A549 (cell line): ENCODE data around the gene TNIK. TPM values are rescaled to one million over a fixed set of nuclear protein-coding genes. Genes with fewer than 3 reads are reported as not detected.

Experiments
- ATAC-seq, 2 experiments: fragments of 200-7000 bp in 1 of 2; fragments of >200 bp in 1 of 2; cut with Nextera tagmentation in 1 of 2; cut with Tn5 transposase in 1 of 2; 3 replicates each; pipeline versions ENCODE4 v1.8.0 to v1.9.1; 2018 to 2020; ENCODE audit warnings: mild to moderate bottlenecking in 1 of 2, moderate library complexity in 1 of 2
- CTCF ChIA-PET: fragments of 300-600 bp; sonication (Branson Sonifier 250); formaldehyde crosslinking; extraction: SDS; loops from one replicate; lab custom pipeline; 2021; ENCODE audit warnings: antibody characterized with exemption, inconsistent platforms; lab: Yijun Ruan, JAX
- POLR2A ChIA-PET: fragments of 350-600 bp; formaldehyde crosslinking; extraction: SDS; loops from one replicate; lab custom pipeline; 2021; ENCODE audit warnings: antibody characterized with exemption, inconsistent platforms; lab: Yijun Ruan, JAX
- DNase-seq, 2 experiments: peaks; one replicate each; pipeline versions ENCODE4 v3.0.0 to v3.0.0-alpha.2; 2011 to 2016; ENCODE audit warnings: low read depth in 1 of 2, low spot score in 1 of 2
- FAIRE-seq: peaks from 2 replicates; lab custom pipeline; 2011; peaks lifted over from hg19 to GRCh38; lab: Jason Lieb, UNC
- H3K27ac ChIP-seq, 2 experiments: fragments of >200 bp; sonication (Bioruptor Twin); formaldehyde crosslinking; 3 replicates each; pipeline ENCODE4 v1.5.1; 2016 to 2017
- H3K4me1 ChIP-seq: fragments of >200 bp; sonication (Bioruptor Twin); formaldehyde crosslinking; 3 replicates; pipeline ENCODE4 v1.6.1; 2016
- H3K4me2 ChIP-seq: fragments of >200 bp; sonication (Bioruptor Twin); formaldehyde crosslinking; 3 replicates; pipeline ENCODE4 v1.6.1; 2016
- H3K4me3 ChIP-seq: fragments of >200 bp; sonication (Bioruptor Twin); formaldehyde crosslinking; 3 replicates; pipeline ENCODE4 v1.5.1; 2016
- H3K9me3 ChIP-seq: fragments of >200 bp; sonication (Bioruptor Twin); formaldehyde crosslinking; 3 replicates; pipeline ENCODE4 v1.6.1; 2016
- CBX2 ChIP-seq: fragments of 200-600 bp; sonication (generic); IDR thresholded peaks from 2 replicates; pipeline ENCODE4 v1.6.1; 2016; ENCODE audit warnings: low read depth, mild to moderate bottlenecking, borderline replicate concordance
- CEBPB ChIP-seq, 2 experiments: fragments of >200 bp in 1 of 2; sonication (Bioruptor Twin) in 1 of 2; formaldehyde crosslinking in 1 of 2; IDR thresholded peaks; 2 replicates each; pipeline ENCODE4 v1.6.1; 2012 to 2016
- CHD2 ChIP-seq: fragments of 150-350 bp; IDR thresholded peaks from 2 replicates; pipeline ENCODE4 v1.6.1; 2014; ENCODE audit warnings: low read length; ENCODE audit not compliant: partially characterized antibody
- CHD4 ChIP-seq: fragments of 200-600 bp; sonication (generic); IDR thresholded peaks from 2 replicates; pipeline ENCODE4 v1.6.1; 2016; ENCODE audit warnings: antibody characterized with exemption, mild to moderate bottlenecking, borderline replicate concordance
- EHMT2 ChIP-seq: fragments of 200-600 bp; sonication (generic); IDR thresholded peaks from 2 replicates; pipeline ENCODE4 v1.6.1; 2016; ENCODE audit warnings: antibody characterized with exemption, low read depth, mild to moderate bottlenecking, moderate library complexity
- FOSB ChIP-seq: fragments of 250-450 bp; sonication (Bioruptor Pico); IDR thresholded peaks from 2 replicates; pipeline ENCODE4 v1.5.0; 2020; ENCODE audit warnings: mild to moderate bottlenecking, moderate library complexity
- HEYL ChIP-seq: fragments of 250-450 bp; sonication (Bioruptor Pico); IDR thresholded peaks from 2 replicates; pipeline ENCODE4 v1.8.0; 2021; ENCODE audit warnings: mild to moderate bottlenecking, moderate library complexity
- HOXA7 ChIP-seq: fragments of 250-450 bp; sonication (Bioruptor Pico); IDR thresholded peaks from 2 replicates; pipeline ENCODE4 v1.5.0; 2020; ENCODE audit warnings: mild to moderate bottlenecking, moderate library complexity
- HOXB5 ChIP-seq: fragments of 250-450 bp; sonication (Bioruptor Pico); IDR thresholded peaks from 2 replicates; pipeline ENCODE4 v1.5.0; 2020; ENCODE audit warnings: mild to moderate bottlenecking, moderate library complexity
- JUNB ChIP-seq: fragments of >200 bp; sonication (Bioruptor Twin); formaldehyde crosslinking; IDR thresholded peaks from 2 replicates; pipeline ENCODE4 v1.6.1; 2016
- KDM1A ChIP-seq: fragments of 200-600 bp; sonication (generic); IDR thresholded peaks from 2 replicates; pipeline ENCODE4 v1.6.1; 2016; ENCODE audit warnings: low read depth, mild to moderate bottlenecking
- NFE2L2 ChIP-seq: fragments of 150-350 bp; conservative IDR thresholded peaks from 2 replicates; pipeline ENCODE4 v1.6.1; 2014; ENCODE audit warnings: low read length
- POLR2A ChIP-seq: IDR thresholded peaks from 2 replicates; pipeline ENCODE4 v1.6.1; 2012; ENCODE audit warnings: mild to moderate bottlenecking, low read length
- RAD21 ChIP-seq, 2 experiments: fragments of >200 bp in 1 of 2; sonication (Bioruptor Twin) in 1 of 2; formaldehyde crosslinking in 1 of 2; IDR thresholded peaks in 1 of 2; conservative IDR thresholded peaks in 1 of 2; 2 replicates in 1 of 2; 3 replicates in 1 of 2; pipeline ENCODE4 v1.6.1; 2012 to 2018; ENCODE audit warnings: inconsistent platforms in 1 of 2
- RARB ChIP-seq: fragments of 250-450 bp; sonication (Bioruptor Pico); IDR thresholded peaks from 2 replicates; pipeline ENCODE4 v1.8.0; 2021; ENCODE audit warnings: mild to moderate bottlenecking, moderate library complexity
- RFX5 ChIP-seq: fragments of 450-650 bp; IDR thresholded peaks from 2 replicates; pipeline ENCODE4 v1.7.1; 2014; ENCODE audit warnings: antibody characterized with exemption, mild to moderate bottlenecking, moderate library complexity
- SREBF2 ChIP-seq: fragments of 450-650 bp; IDR thresholded peaks from 2 replicates; pipeline ENCODE4 v1.6.1; 2014; ENCODE audit warnings: mild to moderate bottlenecking, moderate library complexity
- TP53 ChIP-seq: fragments of 250-450 bp; sonication (Bioruptor Pico); IDR thresholded peaks from 2 replicates; pipeline ENCODE4 v1.5.0; 2021; ENCODE audit warnings: mild to moderate bottlenecking, moderate library complexity
- WGBS: methylation state at CpG from one replicate; pipeline ENCODE4 v1.1.6; 2017; ENCODE audit errors: missing lambda C conversion rate; 5-methylcytosine and 5-hydroxymethylcytosine counted together
- polyA plus RNA-seq, 4 experiments: library from polyadenylated mRNA; depleted of rRNA in 3 of 4; stranded (reverse); fragments of >200 nt; fragmentation: RNase III in 1 of 4; extraction: RNeasy Plus Mini Kit Qiagen cat#74134 plus additional on column Dnase treatment in 1 of 4; gene quantifications; 2 replicates in 3 of 4; 3 replicates in 1 of 4; pipeline ENCODE4 v1.2.3, GENCODE V29; 2011 to 2017
- TF ChIP-seq, protein P1 (sequence below): fragments of >200 bp; sonication (Bioruptor Twin); formaldehyde crosslinking; IDR thresholded peaks from 3 replicates; pipeline ENCODE4 v1.6.1; 2016
- TF ChIP-seq, protein P2 (sequence below): IDR thresholded peaks from 2 replicates; pipeline ENCODE4 v1.6.1; 2012
- TF ChIP-seq, protein P3 (sequence below): IDR thresholded peaks from 2 replicates; pipeline ENCODE4 v1.6.1; 2012; ENCODE audit warnings: low read depth, borderline replicate concordance
- TF ChIP-seq, protein P4 (sequence below): fragments of 250-450 bp; sonication (Bioruptor Pico); IDR thresholded peaks from 2 replicates; pipeline ENCODE4 v1.5.0; 2021; ENCODE audit warnings: mild to moderate bottlenecking, moderate library complexity, borderline replicate concordance
- TF ChIP-seq, protein P5 (sequence below): fragments of 250-450 bp; sonication (Bioruptor Pico); IDR thresholded peaks from 2 replicates; pipeline ENCODE4 v1.5.0; 2020; ENCODE audit warnings: low read depth, mild to moderate bottlenecking, moderate library complexity

TNIK gene
- polyA plus RNA-seq, 2 of the 4 experiments (the other 2 are of a cell fraction), result 1.6 to 1.8 TPM

DNA sequence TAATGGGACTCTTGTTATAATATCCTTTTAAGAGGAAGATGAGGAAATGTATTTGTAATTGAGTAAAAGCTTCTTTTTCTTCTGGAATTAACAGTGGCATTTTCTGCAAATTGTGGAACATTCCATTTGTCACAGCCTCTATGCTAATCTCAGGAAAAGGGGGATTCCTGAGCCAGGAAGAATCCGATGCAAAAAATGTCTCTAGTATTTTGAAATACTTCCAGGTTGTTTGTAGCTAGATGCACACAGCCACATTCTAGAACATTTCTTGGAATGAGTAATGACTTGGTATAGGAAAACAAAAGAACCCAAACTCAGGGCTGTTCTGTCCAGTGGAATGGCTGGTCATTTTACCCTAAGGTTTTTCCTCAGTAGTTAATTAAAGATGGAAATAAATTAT lies 335.2 kb downstream of the TNIK start (continued):
- TF ChIP-seq SREBF2, result no peak
- TF ChIP-seq KDM1A, result no peak
- TF ChIP-seq FOSB (CRISPR knock-in tag), result no peak
- TF ChIP-seq, all 56 proteins: peak for 0

DNA sequence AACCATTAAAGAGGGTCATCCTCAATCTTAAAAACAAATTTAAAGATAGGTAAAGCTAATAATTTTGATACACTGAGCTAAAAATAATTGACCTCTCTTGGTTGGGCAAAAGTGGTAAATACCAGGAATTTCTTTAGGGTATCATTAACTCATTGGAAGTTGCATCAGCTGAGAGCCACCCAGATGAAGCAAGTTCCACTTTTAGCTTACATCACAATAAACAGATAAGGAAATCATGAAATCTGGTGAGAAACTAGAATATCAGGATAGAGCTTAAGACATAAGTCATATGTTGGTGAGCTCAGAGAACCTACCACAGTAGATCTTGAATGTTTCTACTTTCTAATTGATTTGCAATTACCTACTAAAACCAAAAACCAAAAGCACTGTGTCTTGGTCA lies 336.3 kb downstream of the TNIK start:
- Histone ChIP-seq H3K4me2 (no peak overlapping the region), H3K27ac (no peak overlapping the region), H3K4me3 (no peak overlapping the region), H3K4me1 (no peaks in the 10 kb centered on the region), H3K9me3 (no peaks in the 10 kb centered on the region)
- POLR2A ChIA-PET, result no interaction called here
- TF ChIP-seq POLR2A (no peak), CEBPB (IDR thresholded peaks at IDR 0.05) (no peak), EHMT2 (no peak), CHD2 (no peak), RARB (CRISPR knock-in tag) (no peak), HOXB5 (CRISPR knock-in tag) (no peak), HOXA7 (no peak), RAD21 (conservative IDR thresholded peaks at IDR 0.05 in 1 of 2, IDR thresholded peaks at IDR 0.05 in 1 of 2) (no peak), HEYL (CRISPR knock-in tag) (no peak), SREBF2 (no peak), TP53 (CRISPR knock-in tag) (no peak), FOSB (CRISPR knock-in tag) (no peak), NFE2L2 (no peak), CHD4 (no peak), JUNB (no peak)
- TF ChIP-seq, protein P1, sequence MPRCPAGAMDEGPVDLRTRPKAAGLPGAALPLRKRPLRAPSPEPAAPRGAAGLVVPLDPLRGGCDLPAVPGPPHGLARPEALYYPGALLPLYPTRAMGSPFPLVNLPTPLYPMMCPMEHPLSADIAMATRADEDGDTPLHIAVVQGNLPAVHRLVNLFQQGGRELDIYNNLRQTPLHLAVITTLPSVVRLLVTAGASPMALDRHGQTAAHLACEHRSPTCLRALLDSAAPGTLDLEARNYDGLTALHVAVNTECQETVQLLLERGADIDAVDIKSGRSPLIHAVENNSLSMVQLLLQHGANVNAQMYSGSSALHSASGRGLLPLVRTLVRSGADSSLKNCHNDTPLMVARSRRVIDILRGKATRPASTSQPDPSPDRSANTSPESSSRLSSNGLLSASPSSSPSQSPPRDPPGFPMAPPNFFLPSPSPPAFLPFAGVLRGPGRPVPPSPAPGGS, result no peak
- TF ChIP-seq, protein P2, sequence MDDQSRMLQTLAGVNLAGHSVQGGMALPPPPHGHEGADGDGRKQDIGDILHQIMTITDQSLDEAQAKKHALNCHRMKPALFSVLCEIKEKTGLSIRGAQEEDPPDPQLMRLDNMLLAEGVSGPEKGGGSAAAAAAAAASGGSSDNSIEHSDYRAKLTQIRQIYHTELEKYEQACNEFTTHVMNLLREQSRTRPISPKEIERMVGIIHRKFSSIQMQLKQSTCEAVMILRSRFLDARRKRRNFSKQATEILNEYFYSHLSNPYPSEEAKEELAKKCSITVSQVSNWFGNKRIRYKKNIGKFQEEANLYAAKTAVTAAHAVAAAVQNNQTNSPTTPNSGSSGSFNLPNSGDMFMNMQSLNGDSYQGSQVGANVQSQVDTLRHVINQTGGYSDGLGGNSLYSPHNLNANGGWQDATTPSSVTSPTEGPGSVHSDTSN, result no peak
- TF ChIP-seq, protein P3, sequence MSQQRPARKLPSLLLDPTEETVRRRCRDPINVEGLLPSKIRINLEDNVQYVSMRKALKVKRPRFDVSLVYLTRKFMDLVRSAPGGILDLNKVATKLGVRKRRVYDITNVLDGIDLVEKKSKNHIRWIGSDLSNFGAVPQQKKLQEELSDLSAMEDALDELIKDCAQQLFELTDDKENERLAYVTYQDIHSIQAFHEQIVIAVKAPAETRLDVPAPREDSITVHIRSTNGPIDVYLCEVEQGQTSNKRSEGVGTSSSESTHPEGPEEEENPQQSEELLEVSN, result no peak
- TF ChIP-seq, protein P4, sequence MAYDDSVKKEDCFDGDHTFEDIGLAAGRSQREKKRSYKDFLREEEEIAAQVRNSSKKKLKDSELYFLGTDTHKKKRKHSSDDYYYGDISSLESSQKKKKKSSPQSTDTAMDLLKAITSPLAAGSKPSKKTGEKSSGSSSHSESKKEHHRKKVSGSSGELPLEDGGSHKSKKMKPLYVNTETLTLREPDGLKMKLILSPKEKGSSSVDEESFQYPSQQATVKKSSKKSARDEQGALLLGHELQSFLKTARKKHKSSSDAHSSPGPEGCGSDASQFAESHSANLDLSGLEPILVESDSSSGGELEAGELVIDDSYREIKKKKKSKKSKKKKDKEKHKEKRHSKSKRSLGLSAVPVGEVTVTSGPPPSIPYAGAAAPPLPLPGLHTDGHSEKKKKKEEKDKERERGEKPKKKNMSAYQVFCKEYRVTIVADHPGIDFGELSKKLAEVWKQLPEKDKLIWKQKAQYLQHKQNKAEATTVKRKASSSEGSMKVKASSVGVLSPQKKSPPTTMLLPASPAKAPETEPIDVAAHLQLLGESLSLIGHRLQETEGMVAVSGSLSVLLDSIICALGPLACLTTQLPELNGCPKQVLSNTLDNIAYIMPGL (CRISPR knock-in tag), result no peak
- CTCF ChIA-PET, result interaction anchor here (1.1 to 1.2 kb wide), 2 partner anchors 42 to 45 kb away, joined by 3 read pairs; no protein-coding TSS in a partner anchor
- FAIRE-seq (no peak), ATAC-seq (no peak), DNase-seq (no peak)

DNA sequence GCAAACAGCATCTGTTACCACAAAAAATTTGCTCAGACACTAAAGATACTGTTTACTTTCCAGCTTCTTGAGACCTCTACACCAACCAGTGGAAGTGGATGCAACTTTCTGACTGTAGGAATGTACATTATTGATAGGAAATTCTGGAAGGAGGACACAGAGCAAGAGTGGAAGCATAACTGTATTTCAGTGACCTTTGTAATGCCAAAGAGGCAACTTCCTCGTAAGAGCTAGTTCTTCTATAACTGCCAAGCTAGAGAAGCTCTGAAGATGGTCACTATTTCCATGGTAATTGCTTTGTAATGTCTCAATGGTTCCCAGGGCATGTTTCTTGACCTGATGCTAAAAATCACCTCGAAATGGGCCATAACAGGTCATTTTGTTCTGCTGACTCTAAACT lies 337.3 kb downstream of the TNIK start:
- POLR2A ChIA-PET, result no interaction called here
- CTCF ChIA-PET, result interaction anchor here (0.6 to 1.2 kb wide), 3 partner anchors 11 to 46 kb away, joined by 3 to 4 read pairs (median 3); no protein-coding TSS in a partner anchor
- H3K4me1 ChIP-seq, result no peaks in the 10 kb centered on the region
- TF ChIP-seq CBX2 (no peak), RFX5 (no peak)
- TF ChIP-seq, protein P5, sequence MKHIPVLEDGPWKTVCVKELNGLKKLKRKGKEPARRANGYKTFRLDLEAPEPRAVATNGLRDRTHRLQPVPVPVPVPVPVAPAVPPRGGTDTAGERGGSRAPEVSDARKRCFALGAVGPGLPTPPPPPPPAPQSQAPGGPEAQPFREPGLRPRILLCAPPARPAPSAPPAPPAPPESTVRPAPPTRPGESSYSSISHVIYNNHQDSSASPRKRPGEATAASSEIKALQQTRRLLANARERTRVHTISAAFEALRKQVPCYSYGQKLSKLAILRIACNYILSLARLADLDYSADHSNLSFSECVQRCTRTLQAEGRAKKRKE, result no peak
- ATAC-seq, result no peak
- H3K4me2 ChIP-seq, result no peak overlapping the region
- H3K9me3 ChIP-seq, result no peaks in the 10 kb centered on the region
- 50% methylated on average over 2 of the region's 2 CpGs for whole genome bisulfite sequencing
- FAIRE-seq, result no peak
- no peak for DNase-seq
- no peak overlapping the region for H3K4me3 ChIP-seq
- H3K27ac ChIP-seq, result no peak overlapping the region
